ENCODE results near the gene CAMK2B. TPM values are rescaled to one million over a fixed set of nuclear protein-coding genes. Genes with fewer than 3 reads are reported as not detected.

The CAMK2B gene
- total and polyA plus RNA-seq, 2 of the 13 experiments (the other 11 are each of a cell fraction or from before 2014, with no cell fraction given), result 0.27 to 0.48 TPM

GRCh38 chr7:44257618-44258422, 67.6 kb downstream of the CAMK2B start (continued):
- no peak for TF ChIP-seq ATF7-NPFF (CRISPR knock-in tag; IDR thresholded peaks at IDR 0.05; ENCODE audit: low read depth)
- TF ChIP-seq ZGPAT (CRISPR knock-in tag; IDR thresholded peaks at IDR 0.05), result peak; percentile 32; the same call in 1 of the 2 replicates
- TF ChIP-seq ZFP91 (CRISPR knock-in tag; IDR thresholded peaks at IDR 0.05; ENCODE audit: borderline replicate concordance), result no peak
- peak; percentile 21; the same call in 1 of the 2 replicates for TF ChIP-seq SPEN (CRISPR knock-in tag; IDR thresholded peaks at IDR 0.05; ENCODE audit: low read depth)
- TF ChIP-seq MLX (CRISPR knock-in tag; IDR thresholded peaks at IDR 0.05), result no peak
- no peak for TF ChIP-seq ZNF256 (CRISPR knock-in tag; conservative IDR thresholded peaks at IDR 0.05)
- TF ChIP-seq ZNF883 (CRISPR knock-in tag; IDR thresholded peaks at IDR 0.05; ENCODE audit: not compliant biosample characterization), result peak; percentile 20
- no peak for TF ChIP-seq SIX1 (CRISPR knock-in tag; IDR thresholded peaks at IDR 0.05; ENCODE audit: borderline replicate concordance)
- TF ChIP-seq RCOR2 (CRISPR knock-in tag; IDR thresholded peaks at IDR 0.05), result no peak
- TF ChIP-seq ZNF292 (CRISPR knock-in tag; IDR thresholded peaks at IDR 0.05; ENCODE audit: borderline replicate concordance, low read depth), result no peak
- TF ChIP-seq THAP11 (CRISPR knock-in tag; IDR thresholded peaks at IDR 0.05), result no peak
- no peak for TF ChIP-seq JUNB (CRISPR knock-in tag; IDR thresholded peaks at IDR 0.05; ENCODE audit: borderline replicate concordance)
- no peak for TF ChIP-seq NR0B2 (CRISPR knock-in tag; IDR thresholded peaks at IDR 0.05)
- no peak for TF ChIP-seq ZNF761 (CRISPR knock-in tag; conservative IDR thresholded peaks at IDR 0.05)
- no peak for TF ChIP-seq ESRRA (CRISPR knock-in tag; IDR thresholded peaks at IDR 0.05; ENCODE audit: low read depth)
- 0 out of 2 replicates have a peak, but pooled peaks have one; percentile 29 for TF ChIP-seq HMGXB3 (CRISPR knock-in tag; IDR thresholded peaks at IDR 0.05; ENCODE audit: borderline replicate concordance)
- no peak for TF ChIP-seq MTF1 (CRISPR knock-in tag; IDR thresholded peaks at IDR 0.05)
- TF ChIP-seq FOXO4 (CRISPR knock-in tag; conservative IDR thresholded peaks at IDR 0.05), result no peak
- TF ChIP-seq TBP (CRISPR knock-in tag; IDR thresholded peaks at IDR 0.05), result no peak
